ENCODE data around the gene ACTL9.
"Not testable (repeated sequence)": the region's sequence is repeated elsewhere in the genome, so short reads cannot be mapped to it uniquely, and the experiment has no call there.

The ACTL9 gene, protein sequence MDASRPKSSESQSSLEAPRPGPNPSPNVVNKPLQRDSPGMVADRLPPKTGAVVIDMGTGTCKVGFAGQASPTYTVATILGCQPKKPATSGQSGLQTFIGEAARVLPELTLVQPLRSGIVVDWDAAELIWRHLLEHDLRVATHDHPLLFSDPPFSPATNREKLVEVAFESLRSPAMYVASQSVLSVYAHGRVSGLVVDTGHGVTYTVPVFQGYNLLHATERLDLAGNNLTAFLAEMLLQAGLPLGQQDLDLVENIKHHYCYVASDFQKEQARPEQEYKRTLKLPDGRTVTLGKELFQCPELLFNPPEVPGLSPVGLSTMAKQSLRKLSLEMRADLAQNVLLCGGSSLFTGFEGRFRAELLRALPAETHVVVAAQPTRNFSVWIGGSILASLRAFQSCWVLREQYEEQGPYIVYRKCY

DNA sequence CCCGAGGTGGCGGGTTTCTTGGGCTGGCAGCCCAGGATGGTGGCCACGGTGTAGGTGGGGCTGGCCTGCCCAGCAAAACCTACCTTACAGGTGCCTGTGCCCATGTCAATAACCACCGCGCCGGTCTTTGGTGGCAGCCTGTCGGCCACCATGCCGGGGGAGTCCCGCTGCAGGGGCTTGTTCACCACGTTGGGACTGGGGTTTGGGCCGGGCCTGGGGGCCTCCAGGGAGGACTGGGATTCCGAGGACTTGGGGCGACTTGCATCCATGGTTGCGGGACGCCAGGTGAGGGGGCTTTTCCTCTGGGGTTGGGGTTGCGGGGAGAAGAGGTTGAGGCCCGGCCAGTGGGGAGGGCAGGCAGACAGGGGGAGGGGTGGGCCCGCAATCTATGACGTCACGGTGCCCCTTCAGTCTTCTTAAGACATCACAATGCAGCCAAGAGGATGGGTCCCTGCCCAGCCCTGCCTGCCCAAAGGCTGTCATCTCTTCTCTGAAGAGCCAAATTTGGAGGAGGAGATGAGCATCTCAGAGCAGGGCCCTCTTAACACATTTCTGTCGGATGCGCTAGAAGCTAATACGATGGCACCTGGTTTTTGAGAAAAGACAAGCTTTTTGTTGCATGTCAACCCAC lies at the start of gene ACTL9:
Gene ACTL9 (minus strand): TSS at position 363 of the 631 bp plus-strand sequence. CDS start 94 bp downstream, at position 269.
- Mint-ChIP-seq H3K4me3 (no peak within 1 kb of the TSS), H3K9me3 (peaks cover 25% of the 10 kb centered on the region), H3K36me3 (ENCODE audit: low read depth) (no peaks in the 10 kb centered on the region), H3K27me3 (ENCODE audit: low read depth, poor library complexity) (peaks cover 29% of the 10 kb centered on the region), H3K4me1 (no peaks in the 10 kb centered on the region), H3K27ac (no peak within 1 kb of the TSS)
- TF ChIP-seq, protein P1, sequence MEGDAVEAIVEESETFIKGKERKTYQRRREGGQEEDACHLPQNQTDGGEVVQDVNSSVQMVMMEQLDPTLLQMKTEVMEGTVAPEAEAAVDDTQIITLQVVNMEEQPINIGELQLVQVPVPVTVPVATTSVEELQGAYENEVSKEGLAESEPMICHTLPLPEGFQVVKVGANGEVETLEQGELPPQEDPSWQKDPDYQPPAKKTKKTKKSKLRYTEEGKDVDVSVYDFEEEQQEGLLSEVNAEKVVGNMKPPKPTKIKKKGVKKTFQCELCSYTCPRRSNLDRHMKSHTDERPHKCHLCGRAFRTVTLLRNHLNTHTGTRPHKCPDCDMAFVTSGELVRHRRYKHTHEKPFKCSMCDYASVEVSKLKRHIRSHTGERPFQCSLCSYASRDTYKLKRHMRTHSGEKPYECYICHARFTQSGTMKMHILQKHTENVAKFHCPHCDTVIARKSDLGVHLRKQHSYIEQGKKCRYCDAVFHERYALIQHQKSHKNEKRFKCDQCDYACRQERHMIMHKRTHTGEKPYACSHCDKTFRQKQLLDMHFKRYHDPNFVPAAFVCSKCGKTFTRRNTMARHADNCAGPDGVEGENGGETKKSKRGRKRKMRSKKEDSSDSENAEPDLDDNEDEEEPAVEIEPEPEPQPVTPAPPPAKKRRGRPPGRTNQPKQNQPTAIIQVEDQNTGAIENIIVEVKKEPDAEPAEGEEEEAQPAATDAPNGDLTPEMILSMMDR (IDR thresholded peaks at IDR 0.05): no peak
- no peak for DNase-seq

DNA sequence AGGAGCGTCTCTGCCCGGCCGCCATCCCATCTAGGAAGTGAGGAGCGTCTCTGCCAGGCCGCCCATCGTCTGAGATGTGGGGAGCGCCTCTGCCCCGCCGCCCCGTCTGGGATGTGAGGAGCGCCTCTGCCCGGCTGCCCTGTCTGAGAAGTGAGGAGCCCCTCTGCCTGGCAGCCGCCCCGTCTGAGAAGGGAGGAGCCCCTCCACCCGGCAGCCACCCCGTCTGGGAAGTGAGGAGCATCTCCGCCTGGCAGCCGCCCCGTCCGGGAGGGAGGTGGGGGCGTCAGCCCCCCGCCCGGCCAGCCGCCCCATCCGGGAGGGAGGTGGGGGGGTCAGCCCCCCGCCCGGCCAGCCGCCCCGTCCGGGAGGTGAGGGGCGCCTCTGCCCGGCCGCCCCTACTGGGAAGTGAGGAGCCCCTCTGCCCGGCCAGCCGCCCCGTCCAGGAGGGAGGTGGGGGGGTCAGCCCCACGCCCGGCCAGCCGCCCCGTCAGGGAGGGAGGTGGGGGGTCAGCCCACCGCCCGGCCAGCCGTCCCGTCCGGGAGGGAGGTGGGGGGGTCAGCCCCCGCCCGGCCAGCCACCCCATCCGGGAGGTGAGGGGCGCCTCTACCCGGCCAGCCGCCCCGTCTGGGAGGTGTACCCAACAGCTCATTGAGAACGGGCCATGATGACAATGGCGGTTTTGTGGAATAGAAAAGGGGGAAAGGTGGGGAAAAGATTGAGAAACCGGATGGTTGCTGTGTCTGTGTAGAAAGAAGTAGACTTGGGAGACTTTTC lies 40.9 kb upstream of the ACTL9 start:
- DNase-seq; H3K27ac Mint-ChIP-seq; H3K27me3 Mint-ChIP-seq (ENCODE audit: low read depth, poor library complexity); H3K4me1 Mint-ChIP-seq; H3K36me3 Mint-ChIP-seq (ENCODE audit: low read depth); H3K4me3 Mint-ChIP-seq: not testable (repeated sequence)
- H3K9me3 Mint-ChIP-seq: peaks cover 47% of the 10 kb centered on the region

DNA sequence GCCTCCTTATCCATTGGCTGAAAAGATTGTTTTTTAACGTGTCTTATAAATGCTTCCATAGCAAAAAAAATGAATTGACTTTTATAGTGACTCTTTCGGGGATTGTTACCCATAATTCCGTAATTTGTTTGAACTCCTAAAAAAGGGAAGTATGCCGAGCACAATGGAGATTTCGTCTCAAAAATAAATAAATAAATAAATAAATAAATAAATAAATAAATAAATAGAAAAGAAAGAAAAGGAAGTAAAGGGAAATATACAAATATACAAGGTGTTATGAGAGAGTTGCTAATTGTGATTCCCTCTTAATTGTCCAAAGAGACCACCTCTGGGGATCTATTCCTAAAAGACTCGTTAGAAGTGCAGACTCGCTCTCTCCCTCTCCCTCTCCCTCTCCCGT lies 39.8 kb upstream of the ACTL9 start:
- peaks cover 54% of the 10 kb centered on the region for H3K9me3 Mint-ChIP-seq
- no peaks in the 10 kb centered on the region for H3K27me3 Mint-ChIP-seq (ENCODE audit: low read depth, poor library complexity)
- no peak overlapping the region for H3K27ac Mint-ChIP-seq
- no peaks in the 10 kb centered on the region for H3K36me3 Mint-ChIP-seq (ENCODE audit: low read depth)
- DNase-seq: no peak
- H3K4me1 Mint-ChIP-seq: no peaks in the 10 kb centered on the region
- no peak overlapping the region for H3K4me3 Mint-ChIP-seq
- TF ChIP-seq, protein P1 (IDR thresholded peaks at IDR 0.05): no peak

DNA sequence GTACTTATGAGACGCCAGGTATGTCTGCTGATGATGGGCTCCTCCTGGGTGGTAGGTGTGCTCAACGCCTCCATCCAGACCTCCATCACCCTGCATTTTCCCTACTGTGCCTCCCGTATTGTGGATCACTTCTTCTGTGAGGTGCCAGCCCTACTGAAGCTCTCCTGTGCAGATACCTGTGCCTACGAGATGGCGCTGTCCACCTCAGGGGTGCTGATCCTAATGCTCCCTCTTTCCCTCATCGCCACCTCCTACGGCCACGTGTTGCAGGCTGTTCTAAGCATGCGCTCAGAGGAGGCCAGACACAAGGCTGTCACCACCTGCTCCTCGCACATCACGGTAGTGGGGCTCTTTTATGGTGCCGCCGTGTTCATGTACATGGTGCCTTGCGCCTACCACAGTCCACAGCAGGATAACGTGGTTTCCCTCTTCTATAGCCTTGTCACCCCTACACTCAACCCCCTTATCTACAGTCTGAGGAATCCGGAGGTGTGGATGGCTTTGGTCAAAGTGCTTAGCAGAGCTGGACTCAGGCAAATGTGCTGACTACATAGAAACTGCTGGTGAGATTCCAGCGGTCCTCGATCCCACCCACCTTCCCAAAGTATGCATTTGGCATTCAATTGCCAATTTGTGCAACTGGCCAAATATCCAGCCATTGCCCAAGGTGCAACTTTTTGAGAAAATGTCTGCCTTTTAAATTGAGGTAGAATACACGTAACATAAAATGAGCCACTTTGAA lies 33.0 kb upstream of the ACTL9 start:
- TF ChIP-seq, protein P1 (IDR thresholded peaks at IDR 0.05): no peak
- no peak overlapping the region for H3K27ac Mint-ChIP-seq
- no peaks in the 10 kb centered on the region for H3K36me3 Mint-ChIP-seq (ENCODE audit: low read depth)
- H3K9me3 Mint-ChIP-seq: peaks cover 74% of the 10 kb centered on the region
- H3K4me3 Mint-ChIP-seq: no peak overlapping the region
- no peaks in the 10 kb centered on the region for H3K4me1 Mint-ChIP-seq
- DNase-seq: peak; percentile 30
- no peaks in the 10 kb centered on the region for H3K27me3 Mint-ChIP-seq (ENCODE audit: low read depth, poor library complexity)

DNA sequence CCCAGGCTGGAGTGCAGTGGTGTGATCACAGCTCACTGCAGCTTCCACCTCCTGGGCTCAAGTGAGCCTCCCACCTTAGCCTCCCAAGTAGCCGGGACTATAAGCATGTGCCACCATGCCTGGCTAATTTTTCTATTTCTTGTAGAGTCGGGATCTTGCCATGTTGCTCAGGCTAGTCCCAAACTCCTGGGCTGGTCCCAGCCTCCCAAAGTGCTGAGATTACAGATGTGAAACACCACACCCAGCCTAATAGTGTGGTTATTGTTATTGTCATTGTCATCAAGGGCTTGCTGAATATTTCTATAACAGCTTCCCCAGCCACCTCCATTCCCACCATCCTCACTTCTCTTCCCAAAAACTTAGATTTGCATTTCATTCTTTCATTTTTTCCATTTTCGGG lies 25.7 kb upstream of the ACTL9 start:
- Mint-ChIP-seq H3K4me3 (no peak overlapping the region), H3K36me3 (ENCODE audit: low read depth) (no peaks in the 10 kb centered on the region), H3K4me1 (no peaks in the 10 kb centered on the region), H3K9me3 (peaks cover 78% of the 10 kb centered on the region), H3K27ac (no peak overlapping the region), H3K27me3 (ENCODE audit: low read depth, poor library complexity) (peaks cover 3% of the 10 kb centered on the region)
- no peak for DNase-seq
- TF ChIP-seq, protein P1 (IDR thresholded peaks at IDR 0.05): no peak
